Inferior parietal cortex (tissue), 1 donor: ENCODE results near the gene SEMA4D.
A peak's percentile ranks its signal among the peaks of the same experiment; 100 is the strongest.

Source experiments
- DNase-seq: peaks from one replicate; pipeline ENCODE4 v3.0.0-alpha.2; 2016; ENCODE audit errors: extremely low spot score

Gene SEMA4D

DNA sequence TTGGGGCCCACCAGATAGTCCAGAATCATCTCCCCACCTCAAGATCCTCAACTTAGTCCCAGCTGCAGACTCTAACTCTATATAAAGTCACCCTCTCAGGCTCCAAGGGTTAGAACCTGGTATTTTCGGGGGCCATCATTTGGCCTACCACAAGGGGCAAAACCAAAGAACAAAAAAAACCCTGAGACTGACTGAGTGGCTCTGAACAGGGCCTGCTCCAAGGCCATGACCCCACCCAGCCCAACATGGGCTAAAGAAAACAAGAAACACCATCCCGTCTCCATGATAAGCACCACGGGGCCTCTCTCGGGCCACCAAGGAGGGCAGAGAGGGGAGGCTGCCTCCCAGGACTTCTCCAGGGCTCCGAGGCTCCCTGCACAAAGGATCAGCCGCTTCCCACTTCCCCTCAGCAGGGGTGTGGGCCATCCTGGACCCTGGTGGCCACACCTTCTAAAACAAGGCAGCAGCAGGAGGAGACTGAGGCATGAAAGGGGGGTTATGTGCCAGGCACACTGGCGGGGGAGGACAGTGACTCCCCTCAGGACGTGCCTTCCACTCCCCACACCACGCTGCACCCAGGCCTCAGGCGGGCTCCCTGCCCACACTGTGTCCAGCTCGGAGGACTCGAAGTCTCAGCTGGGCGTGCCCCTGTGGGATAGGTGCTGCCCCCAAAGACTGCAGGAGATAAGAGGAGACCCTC lies 51.5 kb downstream of the SEMA4D start:
- no peak for DNase-seq

DNA sequence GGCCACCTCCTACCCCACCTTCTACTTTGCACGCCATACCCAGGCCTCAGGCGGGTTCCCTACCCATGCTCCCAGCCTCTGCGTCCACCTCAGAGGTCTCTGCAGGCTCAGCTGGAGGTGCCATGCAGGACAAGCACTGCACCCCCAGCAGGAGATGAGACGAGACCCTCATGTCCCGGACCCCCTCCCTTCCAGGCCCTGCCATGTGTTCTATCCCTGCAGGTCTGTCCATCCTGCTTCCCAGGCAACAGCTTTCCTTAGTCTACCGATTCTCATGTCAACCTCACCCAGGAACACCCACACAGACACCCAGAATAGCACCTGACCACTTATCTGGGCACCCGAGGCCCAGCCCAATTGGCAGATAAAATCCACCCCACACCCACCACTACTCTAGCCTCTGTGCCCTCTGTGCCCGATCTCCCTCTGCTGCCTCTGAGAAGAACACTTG lies 52.1 kb downstream of the SEMA4D start:
- DNase-seq, result no peak

DNA sequence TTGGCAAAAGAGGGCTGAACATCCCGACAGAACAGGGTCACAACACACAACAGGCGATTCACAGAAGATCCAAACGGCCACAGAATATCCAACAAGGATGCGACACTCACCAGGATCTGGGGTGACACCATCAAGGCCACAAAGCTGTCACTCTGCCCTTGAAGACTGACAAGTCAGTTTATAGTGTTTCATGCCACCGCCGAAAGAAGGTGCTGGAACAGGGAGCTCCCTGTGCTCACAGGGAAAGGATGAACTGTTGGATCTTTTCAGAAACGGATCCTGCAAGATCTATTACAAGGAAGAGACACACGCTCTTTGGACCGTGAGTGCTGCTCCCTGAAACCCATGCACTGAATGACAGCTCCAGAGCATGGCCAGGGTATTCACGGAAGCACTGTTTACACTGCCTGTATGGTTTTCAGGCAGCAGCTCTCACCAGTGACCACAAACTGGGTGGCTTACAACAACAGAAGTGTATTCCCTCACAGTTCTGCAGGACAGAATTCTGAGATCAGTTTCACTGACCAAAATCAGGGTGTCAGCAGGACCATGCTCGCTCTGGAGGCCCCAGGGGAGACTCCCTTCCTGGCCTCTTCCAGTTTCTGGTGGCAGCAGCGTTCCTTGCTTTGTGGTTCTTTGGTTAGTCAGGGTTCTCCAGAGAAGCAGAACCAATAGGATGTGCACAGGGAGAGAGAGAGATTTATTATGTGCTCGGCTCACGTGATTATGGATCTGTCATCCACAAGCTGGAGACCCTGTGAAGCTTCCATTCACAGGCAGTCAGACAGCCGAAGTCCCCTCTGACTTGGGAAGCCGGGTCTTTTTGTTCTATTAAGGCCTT lies 52.8 kb downstream of the SEMA4D start:
- DNase-seq, result no peak

DNA sequence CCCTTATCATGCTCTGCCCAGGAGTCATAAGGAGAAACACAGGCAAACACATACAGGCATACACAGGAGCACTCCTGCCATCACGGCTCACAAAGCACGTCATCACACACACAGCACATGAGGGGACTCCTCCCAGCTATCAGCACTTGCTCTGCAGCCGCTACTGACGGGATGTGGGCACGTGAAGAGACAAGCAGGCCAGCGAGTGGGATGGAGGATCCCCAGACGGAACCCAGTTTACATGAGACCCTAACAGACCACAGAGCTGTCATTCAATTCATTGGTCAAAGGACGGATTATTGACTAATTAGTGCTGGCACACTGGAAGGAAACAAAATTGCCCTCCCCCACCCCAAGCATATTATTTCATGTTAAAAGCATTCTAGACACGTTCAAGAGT lies 53.6 kb downstream of the SEMA4D start:
- no peak for DNase-seq

DNA sequence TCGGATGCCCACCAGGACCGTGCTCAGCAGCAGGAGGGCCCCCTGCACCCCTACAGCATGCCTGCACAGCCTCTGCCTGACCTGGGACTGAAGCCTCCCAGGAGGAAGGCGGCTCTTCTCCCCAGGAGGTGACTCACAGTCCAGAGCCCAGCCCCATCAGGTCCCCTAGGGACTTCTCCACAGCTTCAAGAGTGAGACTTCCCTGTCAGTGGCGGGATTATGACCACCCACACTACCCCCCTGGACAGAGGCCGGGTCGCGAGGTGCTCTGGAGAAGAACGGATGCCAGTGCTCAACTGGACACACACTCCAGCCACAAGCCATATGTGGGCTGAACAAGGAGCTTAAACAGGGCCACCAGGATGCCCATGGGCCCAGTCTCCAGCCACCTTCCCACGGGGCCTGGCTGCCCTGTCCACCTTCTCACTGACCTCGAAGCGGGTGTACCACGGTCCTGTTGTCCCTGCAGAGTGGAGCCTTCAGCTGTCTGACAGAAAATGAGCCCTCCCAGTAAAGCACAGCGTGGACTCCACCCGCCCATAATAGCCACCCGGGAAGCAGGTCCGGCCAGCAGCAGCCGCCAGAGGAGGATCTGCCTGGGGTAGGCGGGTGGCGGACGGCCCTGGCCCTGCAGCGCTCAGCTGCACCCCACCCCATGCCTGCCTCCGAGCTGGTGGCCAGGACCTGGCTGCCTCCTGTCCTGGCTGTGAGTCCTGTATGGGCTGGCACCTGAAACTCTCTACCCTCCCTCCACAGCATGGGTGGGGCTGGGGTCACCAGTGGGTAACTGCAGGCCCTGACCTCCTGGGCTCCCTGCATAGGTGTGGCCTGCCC lies 54.7 kb downstream of the SEMA4D start:
- no peak for DNase-seq

DNA sequence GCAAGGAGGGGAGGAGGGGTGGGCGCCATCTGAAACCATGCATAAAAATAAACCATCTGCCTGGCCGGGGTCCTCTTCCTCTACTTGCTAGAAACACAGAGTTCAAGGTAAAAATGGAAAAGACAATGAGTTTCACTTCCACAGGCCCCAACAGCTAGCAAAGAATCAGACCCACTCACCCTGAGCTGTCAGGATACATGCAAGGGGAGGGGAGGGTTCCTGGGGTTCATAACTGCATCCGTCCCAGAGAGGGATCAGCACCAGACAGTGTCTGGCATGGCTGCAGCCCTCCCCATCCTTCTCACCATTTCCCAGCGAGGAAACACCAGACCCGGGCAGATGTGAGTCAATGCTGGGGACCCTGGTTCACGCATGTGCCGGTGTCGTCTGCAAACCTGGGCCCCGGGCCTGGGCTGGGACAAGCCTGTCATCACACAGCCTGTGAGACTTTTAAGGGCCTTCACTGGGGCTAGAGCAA lies 55.4 kb downstream of the SEMA4D start:
- no peak for DNase-seq

DNA sequence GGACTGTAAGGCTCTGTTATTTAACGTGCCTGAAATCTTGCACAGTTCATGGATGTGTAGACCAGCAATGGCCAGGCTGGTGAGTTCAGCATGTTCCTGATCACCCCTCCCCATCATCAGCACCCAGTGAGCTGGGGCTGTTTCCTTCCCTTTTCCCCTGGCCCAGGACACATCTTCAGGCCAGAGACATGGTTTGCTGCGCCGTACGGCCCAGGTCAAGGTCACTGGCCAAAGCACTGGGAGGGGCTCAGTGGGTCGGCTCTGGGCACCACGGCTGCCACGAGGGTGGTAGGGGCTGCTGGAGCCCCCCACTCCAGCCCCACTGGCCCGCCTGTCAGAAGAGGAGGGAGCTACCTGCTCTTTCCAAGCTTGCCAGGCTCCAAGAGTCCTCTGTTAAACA lies 55.9 kb downstream of the SEMA4D start:
- no peak for DNase-seq

DNA sequence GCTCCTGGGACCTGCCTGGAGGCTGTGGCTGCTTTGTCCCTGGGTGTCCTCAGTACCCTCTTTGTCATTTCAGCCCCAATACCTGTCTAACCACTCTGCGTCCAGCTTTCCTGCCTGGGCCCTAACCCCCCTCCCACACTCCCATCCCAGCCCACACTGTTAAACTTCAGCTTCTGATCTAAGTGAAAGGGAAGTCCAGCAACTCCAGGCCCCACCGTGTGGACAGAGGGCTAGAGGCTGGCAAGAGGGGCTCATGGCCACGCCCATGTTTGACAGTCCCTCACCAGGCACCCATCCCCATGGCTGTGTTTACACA lies 56.3 kb downstream of the SEMA4D start:
- no peak for DNase-seq

DNA sequence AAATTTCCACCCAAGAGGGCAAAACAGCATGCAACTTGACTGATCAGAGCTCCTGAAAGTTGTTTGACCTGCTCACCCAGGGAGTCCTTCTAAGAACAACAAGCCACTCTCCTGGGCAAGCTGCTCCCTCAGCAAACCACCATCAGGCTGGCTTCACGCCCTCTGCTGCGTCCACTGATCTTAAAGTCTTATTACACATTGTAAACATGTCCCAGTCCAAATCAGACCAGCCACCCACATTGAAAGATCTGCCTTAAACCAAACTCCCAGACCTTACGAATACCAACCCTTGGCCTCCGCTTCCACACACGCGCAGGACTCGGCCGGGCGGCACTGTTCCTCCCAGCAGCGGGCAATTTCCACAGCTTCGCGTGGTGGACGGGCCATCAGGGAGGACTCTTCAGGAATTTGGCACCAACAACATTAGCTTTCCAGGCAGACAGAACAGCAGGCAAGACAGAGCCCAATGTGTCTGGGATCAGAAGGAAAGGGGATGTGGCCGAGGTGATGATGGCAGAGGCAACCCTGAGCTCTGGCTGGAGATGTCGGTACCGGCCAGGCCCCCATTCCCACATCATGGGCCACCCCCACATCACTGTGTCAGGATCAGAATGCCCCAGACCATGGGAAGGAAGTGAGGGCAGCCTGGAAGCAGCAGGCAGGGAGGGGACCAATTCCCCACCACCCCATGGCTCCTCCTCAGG lies 56.8 kb downstream of the SEMA4D start:
- DNase-seq, result no peak

DNA sequence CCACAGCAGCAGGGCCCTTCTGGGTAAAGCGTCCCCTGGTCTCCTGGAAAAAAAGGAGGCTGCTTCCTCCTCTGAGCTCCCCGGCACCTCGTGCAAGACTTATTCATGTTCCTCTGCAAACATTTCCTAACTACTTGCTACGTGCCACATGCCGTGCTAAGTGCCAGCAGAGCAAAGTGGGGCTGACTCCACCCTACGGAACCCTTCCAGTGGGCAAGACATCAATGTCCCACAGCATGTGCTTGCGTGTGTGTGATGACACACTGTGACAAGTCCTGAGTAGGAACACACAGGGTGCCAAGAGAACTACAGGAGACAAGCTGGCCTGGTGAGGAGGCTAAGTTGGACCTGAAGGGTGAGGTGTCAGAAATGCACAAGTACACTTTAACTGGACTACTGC lies 57.4 kb downstream of the SEMA4D start:
- no peak for DNase-seq

DNA sequence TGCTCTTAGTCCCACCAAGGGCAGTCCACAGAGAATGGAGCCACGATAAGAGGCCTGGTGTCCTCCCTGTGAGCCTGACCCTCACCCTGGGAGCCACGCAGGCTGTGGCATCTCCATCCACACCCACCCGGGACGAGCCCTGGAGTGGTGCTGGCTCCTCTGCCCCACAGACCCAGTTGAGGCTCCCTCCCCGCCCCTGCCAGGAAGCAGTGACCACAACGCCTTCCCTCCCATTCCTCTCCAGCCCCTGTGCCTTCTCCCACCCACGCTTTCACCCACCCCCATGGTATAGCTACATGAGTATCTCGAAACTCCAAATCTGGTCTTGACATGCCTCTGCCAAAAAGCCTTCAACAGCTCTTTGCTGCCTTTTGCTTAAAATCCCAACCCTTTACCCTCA lies 57.9 kb downstream of the SEMA4D start:
- no peak for DNase-seq

DNA sequence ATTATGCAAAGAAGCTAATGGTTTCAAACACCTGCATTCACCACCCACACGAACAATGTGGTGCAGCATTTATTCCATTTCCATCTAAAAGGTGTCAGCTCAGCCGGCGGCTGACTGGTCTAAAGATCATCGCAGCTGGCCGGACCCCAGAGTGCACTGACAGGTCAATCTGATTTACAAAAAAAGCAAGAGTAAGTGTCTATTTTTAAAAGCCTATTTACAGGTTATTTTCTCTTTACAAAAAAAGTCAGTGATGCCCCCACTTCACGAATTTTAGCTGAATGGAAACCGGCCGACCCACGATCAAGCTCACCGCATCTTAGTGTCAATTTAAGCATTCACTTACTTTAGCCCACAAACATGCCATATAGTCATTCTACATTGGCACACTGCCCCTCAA lies 58.3 kb downstream of the SEMA4D start:
- no peak for DNase-seq

DNA sequence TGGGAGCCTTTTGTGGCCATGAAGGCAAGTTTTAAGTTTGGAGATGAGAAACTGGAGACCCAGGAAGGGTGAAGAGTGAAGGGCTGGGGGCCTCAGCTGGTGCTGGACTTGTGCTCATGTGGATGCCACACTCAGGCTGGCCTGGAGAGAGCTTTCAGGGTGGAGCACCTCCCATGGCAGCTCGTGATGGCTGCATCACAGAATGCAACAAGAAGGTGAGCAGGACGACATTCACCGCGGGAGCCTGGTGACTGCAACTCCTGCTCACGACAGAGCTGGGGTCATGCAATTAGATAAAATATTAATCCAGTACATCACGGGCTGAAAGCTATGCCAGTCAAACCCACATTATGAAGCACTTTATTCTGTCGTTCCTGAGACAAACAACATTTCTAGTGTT lies 59.7 kb downstream of the SEMA4D start:
- no peak for DNase-seq

DNA sequence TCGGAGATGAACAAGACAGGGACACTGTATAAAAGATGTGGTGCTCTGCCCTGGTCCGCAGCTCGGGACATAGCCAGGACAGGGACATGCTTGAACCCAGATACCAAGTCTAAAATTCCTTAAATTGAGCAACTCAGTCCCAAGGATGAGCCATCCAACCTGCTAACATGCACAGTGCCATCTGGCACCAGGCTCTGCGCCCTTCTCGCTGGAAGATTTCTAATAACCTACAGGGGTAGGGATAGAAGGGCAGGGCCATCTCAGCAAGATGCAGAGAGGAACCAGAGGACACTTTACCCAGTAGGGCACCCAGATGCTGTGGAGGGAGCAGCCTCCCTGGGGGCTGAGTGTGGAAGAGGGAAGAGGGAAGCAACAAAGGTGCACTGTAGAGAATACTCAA lies 60.1 kb downstream of the SEMA4D start:
- DNase-seq, result no peak

DNA sequence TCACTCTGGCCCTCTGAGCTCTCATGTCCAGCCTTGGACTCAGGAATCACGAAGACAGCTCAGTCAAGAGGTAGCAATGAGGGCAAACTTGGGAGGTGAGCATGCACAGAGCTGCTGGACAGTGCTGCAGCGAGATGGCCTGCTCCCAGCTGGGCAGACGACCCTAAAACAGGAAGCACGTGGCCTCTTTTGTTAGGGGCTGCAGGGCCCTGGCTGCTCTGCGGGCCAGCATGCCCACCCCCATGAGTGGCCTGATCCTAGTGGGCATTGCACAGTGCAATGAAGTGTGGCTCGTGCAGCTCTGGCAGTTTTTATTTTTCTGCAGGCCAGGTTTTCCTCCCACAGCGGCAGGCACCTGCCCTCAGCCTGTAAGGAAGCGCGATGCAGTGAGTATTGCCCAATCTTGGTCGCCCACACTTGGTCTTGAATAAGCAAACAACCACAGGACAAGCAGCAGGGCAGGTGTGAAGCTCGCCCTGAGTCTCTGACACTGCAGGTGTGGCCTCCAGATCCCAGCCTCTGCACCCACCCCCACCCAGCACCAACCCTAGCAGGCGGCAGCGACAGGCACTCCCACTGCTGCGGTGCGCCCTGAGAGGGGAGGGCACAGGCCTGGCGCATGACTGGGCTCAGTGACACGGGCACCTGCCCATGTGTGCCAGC lies 60.8 kb downstream of the SEMA4D start:
- no peak for DNase-seq

DNA sequence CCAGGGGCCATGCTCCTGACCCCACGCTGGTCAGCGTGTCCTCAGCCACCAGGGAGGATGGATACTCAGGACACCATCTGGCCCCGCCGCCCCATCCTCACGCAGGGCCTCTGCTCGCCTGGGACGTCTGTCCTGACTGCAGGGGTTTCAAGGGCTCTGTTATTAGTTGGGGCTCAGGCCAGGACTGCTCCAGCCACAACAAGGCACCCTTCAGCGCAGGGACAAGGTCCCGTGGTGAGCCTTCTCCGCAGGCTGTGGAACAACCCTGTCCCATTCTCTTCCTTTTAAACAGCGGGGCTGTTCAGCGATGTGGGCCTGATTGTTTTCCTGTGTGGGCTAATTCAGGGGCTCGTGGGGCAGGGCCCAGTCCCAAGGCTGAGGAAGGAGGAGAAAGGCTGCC lies 61.6 kb downstream of the SEMA4D start:
- DNase-seq, result peak; percentile 64

DNA sequence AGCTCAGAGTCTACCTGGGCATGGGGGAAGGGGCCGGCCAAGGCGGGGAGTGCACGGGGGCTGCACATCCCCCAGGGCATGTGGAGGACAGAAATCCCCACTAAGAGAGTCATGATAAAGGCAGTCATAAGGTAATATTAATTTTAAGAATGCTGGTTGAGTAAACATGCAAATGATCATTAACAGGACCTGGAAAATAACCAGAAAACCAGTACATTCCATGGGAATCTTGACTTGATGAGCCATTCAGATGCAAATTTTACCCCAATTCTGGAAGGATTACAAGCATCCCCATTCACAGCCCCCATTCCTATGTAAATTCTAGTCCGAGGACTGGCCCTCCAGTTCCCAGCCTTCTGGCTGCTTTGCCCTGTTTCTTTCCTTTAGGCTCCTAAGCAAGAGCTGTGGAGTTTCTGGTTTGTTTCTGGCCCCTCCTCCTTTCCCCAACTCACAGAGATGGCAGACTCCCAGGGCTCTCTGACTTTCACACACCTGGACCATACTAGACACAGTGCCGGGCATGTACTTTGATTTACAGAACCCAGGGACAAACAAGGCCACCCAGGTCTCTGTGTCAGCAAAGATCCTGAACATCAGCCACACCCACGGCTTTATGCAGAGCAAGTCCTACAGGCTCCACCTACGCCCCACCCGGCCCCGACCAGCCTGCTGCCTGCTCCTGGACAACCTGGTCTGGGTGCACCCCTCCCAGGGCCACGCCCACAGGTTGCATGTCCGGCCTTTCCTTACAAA lies 62.7 kb downstream of the SEMA4D start:
- peak; percentile 40 for DNase-seq

DNA sequence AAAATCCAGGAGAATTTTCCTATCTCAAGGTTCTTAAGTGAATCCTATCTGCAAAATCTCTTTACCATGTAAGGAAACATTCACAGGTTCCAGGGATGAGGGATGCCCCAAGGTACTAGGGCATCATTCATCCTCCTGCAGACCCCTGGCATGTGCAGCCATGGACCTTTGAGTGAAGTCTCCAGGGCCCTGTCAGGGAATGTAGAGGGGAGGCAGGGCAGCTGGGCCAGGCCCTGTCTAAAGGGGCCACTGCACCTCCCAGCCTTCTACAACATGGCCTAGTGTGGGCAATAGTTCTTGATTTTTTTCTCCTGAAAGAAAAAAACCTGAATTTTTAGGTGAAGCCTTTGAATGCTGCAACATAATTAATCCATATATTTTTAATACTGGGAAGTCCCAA lies 63.3 kb downstream of the SEMA4D start:
- DNase-seq, result no peak

DNA sequence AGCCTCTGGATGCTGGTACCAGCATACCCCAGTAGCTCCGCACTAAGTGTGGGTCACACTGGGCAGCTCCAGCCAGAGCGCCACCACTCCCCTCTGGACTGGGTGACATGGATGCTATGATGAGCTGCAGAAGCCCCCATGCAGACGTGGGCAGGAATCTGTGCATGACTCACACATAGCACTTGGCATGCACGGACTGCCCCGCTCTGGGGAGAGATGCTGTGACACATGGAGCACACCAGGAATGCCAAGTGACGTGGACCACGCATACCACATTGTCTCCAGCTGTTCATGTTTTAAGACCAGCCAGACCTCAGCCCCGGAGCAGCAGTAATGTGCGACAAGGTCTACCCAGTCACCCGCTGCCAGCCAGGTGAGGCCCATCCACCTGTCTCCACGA lies 64.1 kb downstream of the SEMA4D start:
- peak; percentile 47 for DNase-seq

DNA sequence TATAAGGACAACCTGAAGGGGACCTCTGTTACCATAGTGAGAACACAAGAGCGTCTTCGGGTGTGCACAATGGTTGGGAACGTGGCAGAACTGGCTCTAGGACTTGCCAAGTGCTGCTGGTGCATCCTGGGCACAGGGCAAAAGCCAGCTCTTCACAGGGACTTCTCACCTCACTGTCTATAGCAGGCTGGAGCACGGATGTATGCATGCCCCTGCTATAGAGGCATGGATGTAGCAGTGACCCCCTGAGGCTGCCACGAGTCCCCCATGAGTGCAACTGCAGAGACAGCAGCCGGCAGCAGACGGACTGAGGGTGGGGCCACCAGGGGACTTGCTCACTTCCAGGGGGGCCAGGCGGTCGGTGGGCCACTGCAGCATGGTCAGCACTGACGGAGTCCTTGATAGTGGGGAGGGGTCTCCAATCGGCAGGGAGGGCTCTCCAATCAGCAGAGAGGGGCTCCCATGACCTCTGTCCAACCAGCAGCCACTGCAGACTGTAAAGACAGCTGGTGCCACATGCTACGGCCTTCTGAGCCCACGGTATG lies 64.9 kb downstream of the SEMA4D start:
- DNase-seq, result no peak
